ENCODE data around the gene TCERG1L. TPM values are rescaled to one million over a fixed set of nuclear protein-coding genes. Genes with fewer than 3 reads are reported as not detected.
"Not testable (repeated sequence)": the region's sequence is repeated elsewhere in the genome, so short reads cannot be mapped to it uniquely, and the experiment has no call there.

TCERG1L gene
- total RNA-seq, 2 experiments from 2014 or later = not detected

DNA sequence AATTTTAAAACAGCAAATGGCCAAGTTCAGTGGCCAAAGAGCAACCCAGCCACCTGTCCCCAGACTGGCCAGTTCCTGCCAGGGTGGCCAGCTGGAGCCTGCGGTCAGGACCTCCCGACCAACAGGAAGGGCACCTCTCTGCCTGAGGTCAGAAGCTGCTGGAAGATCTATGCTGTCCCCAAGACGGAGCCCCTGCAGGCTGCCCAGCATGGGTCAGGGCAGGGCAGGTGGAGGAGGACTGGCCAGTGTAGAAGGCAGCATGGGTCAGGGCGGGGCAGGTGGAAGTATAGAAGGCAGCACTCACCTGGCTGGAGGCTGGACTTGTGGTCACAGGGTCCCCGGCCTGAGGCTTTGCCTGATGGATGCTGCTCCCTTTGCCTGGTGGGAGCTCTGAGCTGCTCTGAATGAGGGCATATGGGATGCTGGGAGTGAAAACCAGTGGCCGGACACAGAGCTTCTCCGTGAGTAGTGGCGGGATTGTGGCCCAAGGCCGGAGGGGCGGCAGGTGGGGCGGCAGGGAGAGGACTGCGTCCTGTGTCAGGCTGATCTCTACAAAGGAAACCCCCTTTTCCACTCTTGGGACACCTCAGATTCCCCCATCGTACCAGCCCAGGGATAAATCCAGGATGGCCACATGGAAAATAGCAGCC is 229.2 kb downstream of the TCERG1L start:
- Mint-ChIP-seq H3K27me3 (no peaks in the 10 kb centered on the region), H3K4me1 (ENCODE audit: low read depth) (peaks cover 8% of the 10 kb centered on the region), H3K9me3 (no peaks in the 10 kb centered on the region), H3K27ac (no peak overlapping the region), H3K36me3 (ENCODE audit: low read depth) (no peaks in the 10 kb centered on the region), H3K4me3 (no peak overlapping the region)
- intact Hi-C loops (cut with micrococcal nuclease) = no loop called here
- ChIA-PET CTCF (no interaction called here), POLR2A (no interaction called here)
- TF ChIP-seq, protein P1, sequence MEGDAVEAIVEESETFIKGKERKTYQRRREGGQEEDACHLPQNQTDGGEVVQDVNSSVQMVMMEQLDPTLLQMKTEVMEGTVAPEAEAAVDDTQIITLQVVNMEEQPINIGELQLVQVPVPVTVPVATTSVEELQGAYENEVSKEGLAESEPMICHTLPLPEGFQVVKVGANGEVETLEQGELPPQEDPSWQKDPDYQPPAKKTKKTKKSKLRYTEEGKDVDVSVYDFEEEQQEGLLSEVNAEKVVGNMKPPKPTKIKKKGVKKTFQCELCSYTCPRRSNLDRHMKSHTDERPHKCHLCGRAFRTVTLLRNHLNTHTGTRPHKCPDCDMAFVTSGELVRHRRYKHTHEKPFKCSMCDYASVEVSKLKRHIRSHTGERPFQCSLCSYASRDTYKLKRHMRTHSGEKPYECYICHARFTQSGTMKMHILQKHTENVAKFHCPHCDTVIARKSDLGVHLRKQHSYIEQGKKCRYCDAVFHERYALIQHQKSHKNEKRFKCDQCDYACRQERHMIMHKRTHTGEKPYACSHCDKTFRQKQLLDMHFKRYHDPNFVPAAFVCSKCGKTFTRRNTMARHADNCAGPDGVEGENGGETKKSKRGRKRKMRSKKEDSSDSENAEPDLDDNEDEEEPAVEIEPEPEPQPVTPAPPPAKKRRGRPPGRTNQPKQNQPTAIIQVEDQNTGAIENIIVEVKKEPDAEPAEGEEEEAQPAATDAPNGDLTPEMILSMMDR (IDR thresholded peaks at IDR 0.05) = no peak
- DNase-seq (no peak), ATAC-seq (no peak)

DNA sequence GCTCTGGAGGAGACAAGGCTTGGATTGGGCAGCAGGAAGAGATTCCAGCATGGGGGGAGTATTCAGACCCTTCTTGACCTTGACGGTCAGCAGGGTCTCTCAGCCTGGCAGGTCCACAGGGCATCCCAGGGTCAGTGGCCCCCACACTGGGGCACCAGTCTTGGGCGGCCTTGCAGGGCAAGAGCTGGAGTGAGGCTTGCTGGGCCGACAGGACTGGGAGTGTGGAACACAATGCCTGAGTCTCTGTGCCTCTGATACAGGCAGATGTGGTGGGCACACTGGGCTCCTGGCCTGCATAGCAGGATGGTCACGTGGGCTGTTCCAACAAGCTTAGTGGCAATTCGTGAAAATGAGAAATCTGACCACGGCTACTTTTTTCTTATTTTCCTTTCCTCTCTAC is 229.7 kb downstream of the TCERG1L start:
- Mint-ChIP-seq H3K4me3 (no peak overlapping the region), H3K27ac (no peak overlapping the region), H3K4me1 (ENCODE audit: low read depth) (peaks cover 8% of the 10 kb centered on the region), H3K27me3 (no peaks in the 10 kb centered on the region), H3K36me3 (ENCODE audit: low read depth) (no peaks in the 10 kb centered on the region), H3K9me3 (no peaks in the 10 kb centered on the region)
- TF ChIP-seq, protein P1 (IDR thresholded peaks at IDR 0.05) = no peak
- POLR2A ChIA-PET = no interaction called here
- ATAC-seq = no peak
- intact Hi-C loops (cut with micrococcal nuclease) = no loop called here
- DNase-seq = no peak
- CTCF ChIA-PET = no interaction called here

DNA sequence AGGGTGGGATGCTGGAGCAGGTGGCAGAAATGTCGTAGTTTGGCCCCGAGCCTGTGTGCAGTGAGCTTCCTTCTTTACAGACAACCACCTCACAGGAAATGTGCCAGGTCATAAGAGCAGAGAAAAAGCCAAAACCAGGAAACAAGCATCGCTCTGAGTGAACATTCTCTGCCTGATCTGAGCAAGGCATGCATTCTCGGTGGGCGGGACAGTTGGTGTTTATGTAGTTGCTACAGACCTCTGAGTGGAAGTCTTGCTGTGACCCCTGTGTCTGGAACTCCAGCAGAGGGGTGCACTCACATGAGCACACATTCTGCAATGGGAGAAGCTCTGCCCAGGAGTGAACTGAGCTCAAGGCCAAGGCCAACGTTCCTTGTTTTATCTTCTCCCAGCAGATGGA is 230.1 kb downstream of the TCERG1L start:
- CTCF ChIA-PET = no interaction called here
- Mint-ChIP-seq H3K4me3 (no peak overlapping the region), H3K36me3 (ENCODE audit: low read depth) (no peaks in the 10 kb centered on the region), H3K9me3 (no peaks in the 10 kb centered on the region), H3K4me1 (ENCODE audit: low read depth) (peaks cover 8% of the 10 kb centered on the region), H3K27me3 (no peaks in the 10 kb centered on the region), H3K27ac (no peak overlapping the region)
- POLR2A ChIA-PET = no interaction called here
- TF ChIP-seq, protein P1 (IDR thresholded peaks at IDR 0.05) = no peak
- peak; percentile 49 for ATAC-seq
- intact Hi-C loops (cut with micrococcal nuclease) = no loop called here
- DNase-seq = peak; percentile 37

DNA sequence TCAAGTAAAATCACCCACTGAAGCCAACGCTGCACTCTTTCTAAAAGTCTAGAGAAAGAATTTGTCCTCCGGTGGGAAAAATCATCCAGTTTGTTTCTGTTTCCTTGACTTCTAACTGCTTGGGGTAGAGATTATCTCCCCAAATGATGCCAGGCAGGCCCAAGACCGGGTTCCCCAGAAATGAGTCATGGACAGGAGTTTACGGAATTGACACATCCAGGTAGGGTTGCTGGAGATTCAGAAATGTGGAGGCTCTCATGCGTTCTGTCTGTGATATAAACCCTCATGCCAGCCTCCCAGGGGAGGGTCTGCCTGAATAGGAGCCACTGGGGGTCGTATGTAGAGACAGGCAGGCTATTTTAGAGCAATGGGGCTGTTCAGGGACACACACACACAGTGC is 230.9 kb downstream of the TCERG1L start:
- Mint-ChIP-seq H3K27ac (no peak overlapping the region), H3K4me1 (ENCODE audit: low read depth) (peaks cover 8% of the 10 kb centered on the region), H3K9me3 (no peaks in the 10 kb centered on the region), H3K36me3 (ENCODE audit: low read depth) (no peaks in the 10 kb centered on the region), H3K27me3 (no peaks in the 10 kb centered on the region), H3K4me3 (no peak overlapping the region)
- ChIA-PET CTCF (no interaction called here), POLR2A (no interaction called here)
- ATAC-seq (no peak), DNase-seq (no peak)
- intact Hi-C loops (cut with micrococcal nuclease) = no loop called here
- TF ChIP-seq, protein P1 (IDR thresholded peaks at IDR 0.05) = no peak

DNA sequence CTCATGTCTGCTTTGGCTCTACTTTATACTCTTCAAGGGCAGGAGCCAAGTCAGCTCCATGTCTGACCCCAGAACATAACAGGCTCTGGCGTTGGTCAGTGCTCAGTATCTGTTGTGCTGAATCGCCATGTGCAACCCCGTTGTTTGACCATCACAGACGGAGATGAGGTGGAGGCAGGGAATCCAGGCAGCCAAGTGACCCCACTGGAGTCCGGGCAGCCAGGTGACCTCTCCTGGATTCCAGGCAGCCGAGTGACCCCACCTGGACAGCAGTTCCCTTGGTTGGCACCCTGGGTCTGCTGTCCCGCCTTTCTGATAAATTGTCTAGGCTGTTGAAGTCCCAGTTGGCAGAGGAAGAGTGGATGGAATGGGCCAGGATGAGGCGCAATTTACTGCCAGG is 232.2 kb downstream of the TCERG1L start:
- H3K9me3 Mint-ChIP-seq = no peaks in the 10 kb centered on the region
- TF ChIP-seq, protein P1 (IDR thresholded peaks at IDR 0.05) = no peak
- H3K27ac Mint-ChIP-seq = no peak overlapping the region
- ATAC-seq (no peak), DNase-seq (no peak)
- no peaks in the 10 kb centered on the region for H3K27me3 Mint-ChIP-seq
- H3K4me3 Mint-ChIP-seq = no peak overlapping the region
- H3K36me3 Mint-ChIP-seq (ENCODE audit: low read depth) = no peaks in the 10 kb centered on the region
- ChIA-PET POLR2A (no interaction called here), CTCF (interaction anchor here (0.8 kb wide), 1 partner anchor 100 kb away, joined by 3 read pairs; no protein-coding TSS in a partner anchor)
- intact Hi-C loops (cut with micrococcal nuclease) = no loop called here
- peaks cover 8% of the 10 kb centered on the region for H3K4me1 Mint-ChIP-seq (ENCODE audit: low read depth)

DNA sequence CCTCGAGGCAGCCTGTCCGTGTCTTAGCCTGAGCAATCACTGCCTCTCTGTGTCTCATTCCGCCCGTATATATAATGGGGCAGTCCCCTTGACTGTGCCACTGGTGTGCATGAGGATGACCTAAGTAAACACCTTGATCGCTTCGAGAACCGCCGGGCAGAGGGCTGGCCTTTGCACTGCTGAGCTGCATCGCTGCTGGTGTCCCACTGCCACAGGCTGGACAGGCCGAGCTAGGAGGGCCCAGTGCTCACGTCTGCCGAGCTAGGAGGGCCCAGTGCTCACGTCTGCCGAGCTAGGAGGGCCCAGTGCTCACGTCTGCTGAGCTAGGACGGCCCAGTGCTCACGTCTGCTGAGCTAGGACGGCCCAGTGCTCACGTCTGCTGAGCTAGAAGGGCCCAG is 232.6 kb downstream of the TCERG1L start:
- H3K4me3 Mint-ChIP-seq; intact Hi-C loops (cut with micrococcal nuclease); H3K36me3 Mint-ChIP-seq (ENCODE audit: low read depth); H3K27me3 Mint-ChIP-seq; H3K4me1 Mint-ChIP-seq (ENCODE audit: low read depth); H3K27ac Mint-ChIP-seq; ATAC-seq; DNase-seq; POLR2A ChIA-PET; H3K9me3 Mint-ChIP-seq: not testable (repeated sequence)
- CTCF ChIA-PET = interaction anchor here (0.8 kb wide), 1 partner anchor 100 kb away, joined by 3 read pairs; no protein-coding TSS in a partner anchor
